ENCODE results near the gene C16orf89.

DNA sequence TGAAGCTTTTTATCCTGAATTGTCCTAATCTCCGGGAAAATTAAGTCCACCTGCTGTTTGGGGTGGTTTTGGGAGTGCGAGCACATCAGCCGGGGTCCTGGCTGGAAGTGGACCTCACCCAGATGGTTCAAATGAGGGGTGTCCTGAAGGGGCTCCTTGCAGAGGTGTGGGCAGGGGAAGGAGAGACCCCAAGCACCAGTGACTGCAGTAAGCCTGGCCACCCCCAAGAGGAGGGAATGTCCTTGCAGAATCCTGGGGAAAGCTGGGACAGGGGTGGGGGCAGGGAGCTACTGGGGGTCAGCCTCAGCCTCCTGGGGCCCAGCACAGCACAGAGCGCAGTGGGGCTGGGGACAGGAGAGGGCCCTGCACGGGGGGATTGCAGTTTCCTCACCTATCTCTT, 61.4 kb downstream of the C16orf89 start:
- TF ChIP-seq, protein P1, sequence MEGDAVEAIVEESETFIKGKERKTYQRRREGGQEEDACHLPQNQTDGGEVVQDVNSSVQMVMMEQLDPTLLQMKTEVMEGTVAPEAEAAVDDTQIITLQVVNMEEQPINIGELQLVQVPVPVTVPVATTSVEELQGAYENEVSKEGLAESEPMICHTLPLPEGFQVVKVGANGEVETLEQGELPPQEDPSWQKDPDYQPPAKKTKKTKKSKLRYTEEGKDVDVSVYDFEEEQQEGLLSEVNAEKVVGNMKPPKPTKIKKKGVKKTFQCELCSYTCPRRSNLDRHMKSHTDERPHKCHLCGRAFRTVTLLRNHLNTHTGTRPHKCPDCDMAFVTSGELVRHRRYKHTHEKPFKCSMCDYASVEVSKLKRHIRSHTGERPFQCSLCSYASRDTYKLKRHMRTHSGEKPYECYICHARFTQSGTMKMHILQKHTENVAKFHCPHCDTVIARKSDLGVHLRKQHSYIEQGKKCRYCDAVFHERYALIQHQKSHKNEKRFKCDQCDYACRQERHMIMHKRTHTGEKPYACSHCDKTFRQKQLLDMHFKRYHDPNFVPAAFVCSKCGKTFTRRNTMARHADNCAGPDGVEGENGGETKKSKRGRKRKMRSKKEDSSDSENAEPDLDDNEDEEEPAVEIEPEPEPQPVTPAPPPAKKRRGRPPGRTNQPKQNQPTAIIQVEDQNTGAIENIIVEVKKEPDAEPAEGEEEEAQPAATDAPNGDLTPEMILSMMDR (IDR thresholded peaks at IDR 0.05 in 2 of 3, conservative IDR thresholded peaks at IDR 0.05 in 1 of 3; ENCODE audit: borderline replicate concordance in 1 of 3, insufficient read depth in 1 of 3, low read depth in 2 of 3, low read length in 2 of 3): no peak
- TF ChIP-seq POLR2A (IDR thresholded peaks at IDR 0.05; ENCODE audit: borderline replicate concordance, extremely low read depth, insufficient read depth, insufficient read length) (no peak), FOSL1 (IDR thresholded peaks at IDR 0.05; ENCODE audit: low read depth) (no peak), CEBPB (IDR thresholded peaks at IDR 0.05; ENCODE audit: low read depth) (no peak)
- TF ChIP-seq, protein P2, sequence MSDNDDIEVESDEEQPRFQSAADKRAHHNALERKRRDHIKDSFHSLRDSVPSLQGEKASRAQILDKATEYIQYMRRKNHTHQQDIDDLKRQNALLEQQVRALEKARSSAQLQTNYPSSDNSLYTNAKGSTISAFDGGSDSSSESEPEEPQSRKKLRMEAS (IDR thresholded peaks at IDR 0.05): no peak
